H7 (cell line): Measurements from ENCODE around the gene TMEM60. TPM values are rescaled to one million over a fixed set of nuclear protein-coding genes. Genes with fewer than 3 reads are reported as not detected.
"Not testable (repeated sequence)": the region's sequence is repeated elsewhere in the genome, so short reads cannot be mapped to it uniquely, and the experiment has no call there.

ENCODE experiments used
- DNase-seq: peaks from one replicate; pipeline ENCODE4 v3.0.0; 2012
- H3K27me3 ChIP-seq: 2 replicates; pipeline ENCODE4 v1.6.0; 2011; ENCODE audit warnings: mild to moderate bottlenecking, low read length; ENCODE audit not compliant: control insufficient read depth, insufficient read depth
- H3K36me3 ChIP-seq: replicated peaks from 2 replicates; pipeline ENCODE4 v1.5.1; 2011; ENCODE audit warnings: low read length; ENCODE audit not compliant: control insufficient read depth, insufficient read depth
- H3K4me3 ChIP-seq: 2 replicates; pipeline ENCODE4 v1.5.1; 2011; ENCODE audit warnings: low read depth, mild to moderate bottlenecking, control low read depth, low read length, moderate library complexity; ENCODE audit not compliant: insufficient read depth
- total RNA-seq: library from RNA; depleted of rRNA; stranded (reverse); fragments of >200 nt; shearing (Covaris generic); gene quantifications from 2 replicates; pipeline ENCODE4 v1.2.3, GENCODE V29; 2014

The TMEM60 gene
- total RNA-seq, 1 experiment from 2014 or later = 28.5 TPM

DNA sequence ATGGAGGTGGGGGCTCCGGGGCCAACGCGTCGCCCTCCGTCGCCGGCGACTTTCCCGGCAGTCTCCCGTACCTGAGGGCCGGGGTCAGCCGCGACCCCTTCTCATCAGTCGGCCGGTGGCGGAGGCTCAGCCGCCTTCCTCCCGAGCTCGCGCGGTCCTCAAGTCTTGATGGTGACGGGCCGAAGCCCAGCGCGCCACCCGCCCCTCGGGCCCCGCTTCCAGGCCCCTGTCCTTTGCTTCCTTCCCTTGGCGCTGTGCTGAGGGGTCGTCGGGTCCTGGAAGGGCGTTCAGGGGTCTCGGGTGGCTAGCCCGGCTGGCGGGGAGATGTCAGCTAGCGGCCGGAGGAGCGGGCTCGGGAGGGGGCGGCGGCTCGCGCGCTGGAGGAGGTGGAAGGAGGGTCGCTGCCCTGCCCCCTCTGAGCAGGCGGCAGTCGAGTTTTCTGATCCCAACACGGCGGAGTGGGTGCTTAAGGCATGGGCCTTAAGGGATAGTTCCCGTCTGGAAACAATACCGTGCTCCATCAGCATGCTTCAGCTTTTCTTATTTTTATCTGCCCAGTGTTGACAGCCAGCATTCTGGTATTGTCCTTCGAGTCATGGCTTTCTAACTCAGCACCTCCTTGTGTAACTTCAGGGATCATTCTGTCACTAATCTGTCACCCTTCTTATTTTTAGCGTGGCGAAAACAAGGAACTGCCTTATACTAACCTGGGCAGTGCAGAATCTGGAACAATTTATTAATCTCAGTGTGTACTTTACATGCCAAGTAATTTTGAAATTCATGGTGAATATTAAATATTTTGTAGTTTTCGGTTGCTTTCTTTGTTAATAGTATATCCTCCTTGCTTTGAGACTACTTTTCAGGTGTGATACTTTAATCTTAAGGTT lies 1.1 kb upstream of the TMEM60 start:
- H3K27me3 ChIP-seq = no peaks in the 10 kb centered on the region
- H3K36me3 ChIP-seq = no peaks in the 10 kb centered on the region
- peak; percentile 67 for DNase-seq
- peak overlapping the region; percentile 96 for H3K4me3 ChIP-seq

DNA sequence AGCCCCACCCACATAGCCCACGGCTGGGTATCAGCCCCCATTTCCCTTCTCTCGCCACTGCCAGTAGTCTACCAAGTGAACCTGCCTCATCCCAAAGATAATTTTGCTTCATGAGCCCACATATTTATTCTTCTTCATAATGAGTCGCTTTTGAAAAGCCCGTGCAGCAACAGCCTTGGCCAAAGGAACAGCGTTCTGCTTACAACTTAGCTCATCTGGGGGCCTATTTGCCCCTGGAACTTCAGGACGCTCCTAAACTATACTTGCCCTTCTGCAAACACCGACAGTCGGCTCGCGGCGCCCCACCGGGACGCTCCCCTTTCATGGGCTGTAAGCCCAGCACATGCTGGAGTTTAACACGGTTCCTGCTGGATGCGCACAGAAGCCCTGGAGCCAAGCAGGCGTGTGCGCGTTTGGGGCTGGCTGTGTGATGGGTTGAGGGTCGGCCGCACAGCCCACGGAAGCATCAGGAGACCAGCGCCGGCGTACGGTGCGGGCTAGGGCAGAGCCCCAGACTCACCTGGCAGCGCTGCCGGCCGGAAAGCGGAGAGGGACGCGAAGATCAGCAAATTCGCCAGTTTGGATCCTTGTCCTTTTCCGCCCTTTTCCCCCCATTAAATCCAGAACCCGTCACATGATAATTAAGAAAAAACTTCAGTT lies 370 bp downstream of the TMEM60 start:
- Histone ChIP-seq H3K27me3 (no peaks in the 10 kb centered on the region), H3K4me3 (peak overlapping the region; percentile 96), H3K36me3 (no peaks in the 10 kb centered on the region)
- no peak for DNase-seq

DNA sequence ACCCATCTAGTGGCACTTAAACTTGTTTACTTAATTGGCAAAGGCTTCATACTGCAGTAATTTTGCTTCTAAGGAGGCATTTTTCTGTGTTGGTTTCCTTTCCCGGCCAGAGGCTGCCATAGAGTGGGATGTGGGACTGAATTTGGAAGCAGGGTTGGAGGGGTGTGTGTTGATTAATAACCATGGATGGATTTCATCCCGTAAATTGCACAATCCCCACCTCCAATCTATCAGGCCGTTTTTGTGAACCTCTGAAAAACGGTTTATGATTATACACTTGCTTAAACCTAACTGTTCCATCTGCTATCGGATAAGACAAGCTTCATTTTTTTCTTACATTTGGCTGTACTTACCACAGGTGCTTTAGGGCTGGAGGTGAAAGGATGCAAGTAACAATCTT lies 1.3 kb downstream of the TMEM60 start:
- H3K4me3 ChIP-seq = peak overlapping the region; percentile 96; the same call in 1 of the 2 replicates
- H3K27me3 ChIP-seq = no peaks in the 10 kb centered on the region
- DNase-seq = no peak
- no peaks in the 10 kb centered on the region for H3K36me3 ChIP-seq

DNA sequence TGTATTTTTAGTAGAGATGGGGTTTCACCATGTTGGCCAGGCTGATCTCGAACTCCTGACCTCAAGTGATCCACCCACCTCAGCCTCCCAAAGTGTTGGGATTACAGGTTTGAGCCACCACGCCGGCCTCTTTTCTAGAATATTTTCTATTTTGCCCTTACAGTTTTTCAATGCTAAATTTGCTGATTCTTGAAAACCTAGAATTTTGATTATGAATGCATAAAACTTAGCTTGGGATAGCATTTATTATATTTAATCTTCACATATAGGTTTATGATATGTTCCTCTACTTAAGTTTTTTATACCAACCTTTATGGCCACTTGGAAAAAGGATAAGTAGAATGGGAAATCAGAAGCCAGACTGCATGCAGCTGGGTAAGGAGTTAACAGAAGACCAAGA lies 2.1 kb downstream of the TMEM60 start:
- Histone ChIP-seq H3K4me3 (no peak overlapping the region), H3K36me3 (no peaks in the 10 kb centered on the region), H3K27me3 (no peaks in the 10 kb centered on the region)
- no peak for DNase-seq

DNA sequence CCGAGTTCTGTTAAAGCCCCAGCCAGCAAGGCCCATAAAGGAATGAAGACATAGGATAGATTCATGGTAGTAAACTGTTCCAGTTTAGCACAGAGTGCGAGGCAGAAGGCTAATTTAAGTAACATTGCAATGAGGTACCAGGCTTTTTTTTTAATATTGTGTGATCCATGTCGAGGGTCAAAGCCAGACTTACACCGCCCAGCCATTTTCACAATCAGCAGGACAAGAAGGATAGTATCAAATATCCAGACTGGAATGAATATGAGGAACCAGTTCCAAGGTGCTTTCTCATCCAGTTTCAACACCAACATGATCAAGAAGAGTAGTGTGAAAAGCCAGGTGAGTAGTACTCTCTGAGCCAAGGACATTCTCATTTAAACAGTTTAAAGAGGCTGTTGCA lies 4.2 kb downstream of the TMEM60 start:
- Histone ChIP-seq H3K27me3 (no peaks in the 10 kb centered on the region), H3K4me3 (no peak overlapping the region), H3K36me3 (no peaks in the 10 kb centered on the region)
- DNase-seq = no peak

DNA sequence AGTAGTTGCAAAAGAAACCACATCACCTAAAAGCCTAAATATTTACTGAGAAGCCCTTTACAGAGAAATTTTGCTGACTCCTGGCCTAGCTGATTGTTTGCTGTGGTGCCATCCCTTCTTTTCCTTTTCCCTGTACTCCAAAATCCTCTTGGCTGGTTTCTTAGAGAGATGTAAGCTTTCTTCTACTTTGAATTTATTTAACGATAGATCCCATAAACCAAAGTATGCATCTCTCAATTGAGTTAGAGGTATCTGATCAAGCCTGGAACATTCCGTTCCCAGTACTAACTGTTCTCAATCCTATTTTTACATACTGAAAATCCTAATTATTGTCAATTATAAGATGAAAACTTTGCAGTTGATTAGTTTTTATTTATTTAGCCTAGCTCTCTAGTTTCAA lies 6.3 kb downstream of the TMEM60 start:
- DNase-seq = no peak
- H3K27me3 ChIP-seq = no peaks in the 10 kb centered on the region
- H3K36me3 ChIP-seq = no peaks in the 10 kb centered on the region
- H3K4me3 ChIP-seq = no peak overlapping the region

DNA sequence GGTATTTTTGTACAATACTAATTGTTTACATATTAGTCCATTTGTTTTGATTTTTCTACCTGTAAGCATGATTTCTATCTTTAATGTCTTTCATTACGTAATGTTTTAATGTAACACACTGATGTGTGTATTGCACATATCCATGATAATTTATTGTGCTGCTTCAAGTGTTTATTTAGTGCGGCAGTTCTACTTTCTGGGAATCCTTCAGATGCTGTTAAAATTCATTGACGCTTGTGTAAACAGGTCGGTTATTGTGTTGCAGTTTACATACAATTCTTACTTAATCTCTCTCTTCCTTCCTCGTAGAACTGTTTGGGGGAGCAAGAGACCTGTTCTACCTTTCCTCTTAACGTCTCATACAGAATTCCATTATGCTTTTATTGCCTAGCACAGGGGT lies 6.9 kb downstream of the TMEM60 start:
- no peak for DNase-seq

DNA sequence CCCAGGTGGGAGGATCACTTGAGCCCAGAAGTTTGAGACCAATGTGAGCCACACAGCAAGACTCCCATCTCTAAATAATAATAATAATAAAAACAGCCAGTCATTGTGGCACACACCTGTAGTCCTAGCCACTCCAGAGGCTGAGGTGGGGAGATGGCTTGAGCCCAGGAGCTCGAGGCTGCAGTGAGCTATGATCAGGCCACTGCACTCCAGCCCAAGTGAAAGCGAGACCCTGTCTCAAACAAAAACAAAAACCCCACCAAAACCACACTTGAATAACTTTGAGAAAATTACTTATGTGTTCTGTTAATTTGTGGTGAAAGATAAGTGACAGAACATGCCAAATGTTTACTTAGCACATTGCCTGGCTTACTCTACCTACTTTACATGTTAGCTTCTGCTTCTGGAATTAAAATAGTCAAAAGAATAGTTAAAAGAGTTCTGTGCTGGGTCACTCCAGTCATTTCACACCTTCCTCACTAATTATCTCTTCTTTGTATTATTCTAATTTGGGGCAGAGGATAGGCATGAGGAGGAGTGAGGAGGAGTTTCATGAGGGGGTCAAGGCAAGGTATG lies 9.8 kb downstream of the TMEM60 start:
- Histone ChIP-seq H3K27me3 (no peaks in the 10 kb centered on the region), H3K4me3 (no peak overlapping the region), H3K36me3 (no peaks in the 10 kb centered on the region)
- DNase-seq = no peak

More for the DNA sequence above, 6.9 kb downstream of the TMEM60 start:
- Histone ChIP-seq H3K36me3 (no peaks in the 10 kb centered on the region), H3K4me3 (no peak overlapping the region), H3K27me3 (no peaks in the 10 kb centered on the region)

DNA sequence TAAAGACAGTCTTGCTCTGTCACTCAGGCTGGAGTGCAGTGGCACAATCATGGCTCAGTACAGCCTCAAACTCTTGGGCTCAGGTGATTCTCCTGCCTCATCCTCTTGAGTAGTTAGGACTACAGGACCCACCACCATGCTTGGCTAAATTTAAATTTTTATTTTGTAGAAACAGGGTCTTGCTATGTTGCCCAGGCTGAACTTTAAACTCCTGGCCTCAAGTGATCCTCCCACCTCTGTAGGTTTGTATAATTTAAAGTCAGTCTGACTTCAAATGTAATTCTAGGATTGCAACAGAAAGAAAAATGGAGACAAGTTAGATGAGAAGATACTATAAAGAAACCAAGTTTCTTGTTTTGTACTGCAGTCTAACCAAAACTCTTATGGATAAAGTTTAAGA lies 11.5 kb downstream of the TMEM60 start:
- DNase-seq = no peak
- Histone ChIP-seq H3K27me3 (no peaks in the 10 kb centered on the region), H3K36me3 (no peaks in the 10 kb centered on the region), H3K4me3 (no peak overlapping the region)

DNA sequence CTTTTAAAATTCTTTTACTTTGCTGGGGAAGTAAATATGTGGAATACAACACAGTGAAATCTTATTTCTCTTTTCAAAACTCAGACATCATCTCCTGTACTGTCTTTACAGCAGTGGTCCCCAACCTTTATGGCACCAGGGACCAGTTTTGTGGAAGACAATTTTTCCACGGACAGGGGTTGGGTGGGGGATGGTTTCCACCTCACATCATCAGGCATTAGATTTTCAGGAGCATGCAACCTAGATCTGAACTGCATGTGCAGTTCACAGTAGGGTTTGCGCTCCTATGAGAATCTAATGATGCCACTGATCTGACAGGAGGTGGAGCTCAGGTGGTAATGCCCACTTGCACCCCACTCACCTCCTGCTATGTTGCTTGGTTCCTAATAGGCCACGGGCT lies 12.2 kb downstream of the TMEM60 start:
- Histone ChIP-seq H3K27me3 (no peaks in the 10 kb centered on the region), H3K4me3 (no peak overlapping the region), H3K36me3 (no peaks in the 10 kb centered on the region)
- DNase-seq = no peak

DNA sequence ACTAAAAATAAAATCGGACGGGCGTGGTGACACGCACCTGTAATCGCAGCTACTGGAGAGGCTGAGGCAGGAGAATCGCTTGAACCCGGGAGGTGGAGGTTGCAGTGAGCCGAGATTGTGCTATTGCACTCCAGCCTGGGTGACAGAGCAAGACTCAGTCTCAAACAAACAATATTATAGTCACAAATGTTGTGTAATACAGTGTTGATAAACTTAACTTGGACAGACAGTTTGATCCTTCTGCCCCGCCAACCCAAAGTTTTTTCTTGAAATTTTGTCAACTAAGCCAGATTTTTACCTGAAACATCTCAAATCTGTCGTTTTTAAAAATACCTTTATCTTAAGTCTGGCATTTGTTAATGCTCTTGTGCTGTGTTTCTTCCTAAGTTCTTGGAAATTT lies 13.8 kb downstream of the TMEM60 start:
- not testable (repeated sequence) for H3K27me3 ChIP-seq, DNase-seq, H3K36me3 ChIP-seq

DNA sequence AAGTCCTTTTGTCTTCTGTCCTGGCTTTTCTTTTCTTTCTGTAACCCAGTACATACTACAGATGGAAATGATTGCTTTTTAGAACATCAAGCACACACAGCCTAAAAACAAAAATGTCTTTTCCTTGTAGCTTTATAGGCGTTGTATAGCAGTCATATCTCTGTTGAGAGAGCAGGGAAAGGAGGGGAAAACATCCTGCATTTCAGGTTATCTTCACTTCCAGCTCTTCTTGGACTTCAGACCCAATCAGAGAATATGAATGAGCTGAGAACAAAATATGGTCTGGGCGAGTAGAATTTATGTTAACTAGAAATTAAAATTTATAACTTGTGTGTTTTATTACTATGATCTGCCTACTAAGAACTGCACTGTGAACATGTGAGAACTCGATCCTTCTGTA lies 14.7 kb downstream of the TMEM60 start:
- no peaks in the 10 kb centered on the region for H3K27me3 ChIP-seq
- H3K4me3 ChIP-seq = no peak overlapping the region
- no peak for DNase-seq
- peaks cover 2% of the 10 kb centered on the region; the same call in 1 of the 2 replicates for H3K36me3 ChIP-seq

More for the DNA sequence above, 13.8 kb downstream of the TMEM60 start:
- not testable (repeated sequence) for H3K4me3 ChIP-seq

DNA sequence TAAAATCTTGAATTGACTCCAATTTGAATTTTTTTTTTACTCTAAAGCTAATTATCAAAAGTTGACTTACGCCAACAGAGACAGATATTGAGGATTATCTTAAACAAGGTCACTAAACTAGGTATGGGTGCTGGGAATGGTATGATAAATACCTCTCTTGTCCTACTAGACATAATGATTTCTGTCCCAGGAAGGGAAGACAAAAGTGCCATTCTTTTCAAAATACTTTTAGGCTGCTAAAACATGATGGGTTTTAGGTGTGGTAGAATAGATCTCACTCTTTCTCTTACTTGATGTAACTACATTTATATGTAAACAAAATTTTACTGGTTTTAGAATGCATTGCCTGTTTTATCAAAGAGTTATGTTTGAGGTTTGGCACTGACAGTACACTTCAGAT lies 15.1 kb downstream of the TMEM60 start:
- H3K27me3 ChIP-seq = no peaks in the 10 kb centered on the region
- no peak for DNase-seq
- no peak overlapping the region for H3K4me3 ChIP-seq
- peaks cover 2% of the 10 kb centered on the region; the same call in 1 of the 2 replicates for H3K36me3 ChIP-seq

DNA sequence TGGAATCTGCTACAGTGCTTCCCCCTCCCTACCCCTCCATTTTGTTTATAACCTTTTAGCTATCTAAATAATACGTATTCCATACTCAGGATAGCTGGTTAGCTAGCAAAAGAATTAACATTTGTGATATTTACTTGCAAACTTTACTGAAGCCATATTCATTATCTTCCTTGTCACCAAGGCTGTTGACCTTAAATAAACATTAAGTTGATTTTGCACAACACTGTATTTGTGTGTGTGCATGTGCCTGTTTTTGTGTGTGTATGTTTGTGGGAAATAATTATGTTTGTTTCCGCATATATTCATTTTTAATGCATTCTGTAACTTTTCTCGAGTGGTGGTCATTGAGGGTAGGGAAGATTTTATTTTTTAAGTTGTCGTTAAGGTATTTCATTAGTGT lies 15.9 kb downstream of the TMEM60 start:
- Histone ChIP-seq H3K36me3 (peaks cover 2% of the 10 kb centered on the region; the same call in 1 of the 2 replicates), H3K4me3 (no peak overlapping the region), H3K27me3 (no peaks in the 10 kb centered on the region)
- no peak for DNase-seq

DNA sequence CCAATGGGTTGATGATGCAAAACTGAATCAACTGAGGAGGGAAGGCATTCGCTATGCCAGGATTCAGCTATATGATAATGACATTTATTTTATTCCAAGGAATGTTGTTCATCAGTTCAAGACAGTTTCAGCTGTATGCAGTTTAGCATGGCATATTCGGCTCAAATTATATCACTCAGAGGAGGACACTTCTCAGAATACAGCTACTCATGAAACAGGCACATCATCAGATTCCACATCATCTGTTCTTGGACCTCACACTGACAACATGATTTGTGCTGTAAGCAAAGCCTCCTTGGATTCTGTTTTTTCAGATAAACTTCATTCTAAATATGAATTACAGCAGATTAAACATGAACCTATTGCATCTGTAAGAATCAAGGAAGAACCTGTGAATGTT lies 19.7 kb downstream of the TMEM60 start:
- DNase-seq = no peak
- no peaks in the 10 kb centered on the region for H3K27me3 ChIP-seq
- no peak overlapping the region for H3K4me3 ChIP-seq
- peaks cover 2% of the 10 kb centered on the region; the same call in 1 of the 2 replicates for H3K36me3 ChIP-seq
